GM21723 (cell line): ENCODE measurements around the gene ADGRG6.
"Not testable (repeated sequence)": the region's sequence is repeated elsewhere in the genome, so short reads cannot be mapped to it uniquely, and the experiment has no call there.

Experiments used
- ATAC-seq: cut with Tn5 transposase; IDR thresholded peaks from one replicate; pipeline ENCODE4 v1.9.1; 2021; ENCODE audit warnings: mild to moderate bottlenecking, moderate library complexity; ENCODE audit not compliant: unreplicated experiment

The ADGRG6 gene

DNA sequence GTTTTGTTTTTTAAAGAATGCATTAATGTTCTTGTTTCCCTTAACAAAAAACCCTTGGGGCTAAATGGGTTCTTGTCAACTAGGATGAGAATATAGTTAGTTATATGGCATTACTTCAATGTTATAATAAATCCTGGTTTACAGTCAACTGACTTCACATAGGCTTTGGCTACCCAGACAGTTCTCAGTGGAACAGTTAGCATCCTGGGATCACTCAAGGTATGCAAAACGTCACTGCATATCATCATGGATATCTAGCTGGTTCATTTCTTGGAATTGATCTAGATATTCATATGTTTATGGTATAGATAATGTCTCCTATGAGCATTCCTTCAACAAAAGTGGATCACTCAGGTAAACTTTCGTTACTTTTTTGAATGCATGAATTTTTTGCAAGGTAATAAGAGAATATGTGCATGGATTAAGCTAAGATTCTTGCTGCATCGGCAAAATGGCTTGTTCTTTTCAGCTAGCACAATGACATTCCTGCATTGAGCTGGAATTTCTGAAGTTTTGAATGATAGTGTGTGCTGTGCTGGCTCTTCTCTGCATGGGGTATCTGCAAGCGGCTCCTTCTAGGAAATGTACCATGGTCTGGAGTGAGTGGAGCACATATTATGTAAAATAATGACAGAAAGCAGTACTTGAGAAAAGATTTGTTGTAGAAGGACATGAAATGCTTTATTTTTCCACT lies 138.9 kb downstream of the ADGRG6 start:
- ATAC-seq = no peak

- no peak for ATAC-seq
These were observed 139.9 kb downstream of the ADGRG6 start for GRCh38 chr6:142441716-142442115.

- ATAC-seq = no peak
These were observed 141.3 kb downstream of the ADGRG6 start for GRCh38 chr6:142443102-142443501.

DNA sequence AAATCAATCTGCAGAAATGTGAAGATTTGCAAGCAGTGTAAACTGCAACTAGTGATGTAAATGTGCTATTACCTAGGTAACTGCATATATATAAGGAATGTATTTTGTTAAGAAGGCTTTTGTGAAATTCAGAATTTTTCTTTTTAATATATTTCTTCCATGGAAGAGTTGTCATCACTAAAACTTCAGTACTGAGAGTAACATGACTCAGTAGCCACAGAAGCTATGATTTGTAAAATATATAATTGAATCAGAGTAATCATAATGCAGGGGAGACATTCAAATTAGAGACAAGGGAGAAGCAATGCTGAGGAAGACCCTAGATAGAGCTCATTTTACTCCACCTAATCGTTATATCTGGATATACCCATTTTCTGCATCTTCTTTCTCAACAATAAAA lies 141.7 kb downstream of the ADGRG6 start:
- no peak for ATAC-seq

DNA sequence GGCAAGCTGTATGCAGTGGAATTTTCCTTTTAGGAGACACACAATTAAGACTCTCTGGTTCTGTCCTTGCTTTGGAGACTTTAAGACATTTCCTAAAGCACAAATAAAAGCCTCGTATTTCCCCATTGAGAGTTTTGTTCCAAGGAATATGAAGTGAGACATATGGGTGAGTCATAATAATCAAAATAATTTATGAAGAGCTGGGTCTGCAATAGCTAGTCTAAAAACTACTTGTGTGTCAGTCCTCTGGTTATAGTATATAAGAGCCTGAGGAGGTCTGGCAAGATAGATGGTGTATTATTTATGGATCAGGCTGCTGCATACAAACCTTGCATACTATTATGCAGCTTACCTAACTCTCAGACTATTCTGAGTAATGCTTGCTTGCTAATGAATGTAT lies 142.6 kb downstream of the ADGRG6 start:
- no peak for ATAC-seq

GRCh38 chr6:142444881-142445301 lies 143.1 kb downstream of the ADGRG6 start:
- no peak for ATAC-seq

GRCh38 chr6:142446168-142446567 lies 144.4 kb downstream of the ADGRG6 start:
- no peak for ATAC-seq

DNA sequence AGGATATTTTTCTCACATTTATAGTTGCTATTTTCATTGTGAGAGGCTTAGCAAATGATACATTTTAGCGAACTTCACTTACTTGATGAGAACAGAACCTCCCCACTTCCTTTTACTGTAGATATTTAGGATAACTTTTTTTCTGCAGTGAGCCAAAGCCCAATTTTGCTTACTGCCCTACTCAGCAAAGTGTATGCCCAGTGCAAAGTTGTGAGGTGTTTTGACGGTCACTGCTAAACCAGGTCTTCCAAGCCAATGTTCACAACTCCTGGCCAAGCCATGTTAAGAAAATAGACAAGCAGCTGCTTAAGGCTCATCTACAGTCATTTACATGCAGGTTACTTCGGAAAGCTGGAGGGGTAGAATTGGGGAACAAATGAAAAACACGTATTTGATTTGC lies 144.8 kb downstream of the ADGRG6 start:
- ATAC-seq = no peak

DNA sequence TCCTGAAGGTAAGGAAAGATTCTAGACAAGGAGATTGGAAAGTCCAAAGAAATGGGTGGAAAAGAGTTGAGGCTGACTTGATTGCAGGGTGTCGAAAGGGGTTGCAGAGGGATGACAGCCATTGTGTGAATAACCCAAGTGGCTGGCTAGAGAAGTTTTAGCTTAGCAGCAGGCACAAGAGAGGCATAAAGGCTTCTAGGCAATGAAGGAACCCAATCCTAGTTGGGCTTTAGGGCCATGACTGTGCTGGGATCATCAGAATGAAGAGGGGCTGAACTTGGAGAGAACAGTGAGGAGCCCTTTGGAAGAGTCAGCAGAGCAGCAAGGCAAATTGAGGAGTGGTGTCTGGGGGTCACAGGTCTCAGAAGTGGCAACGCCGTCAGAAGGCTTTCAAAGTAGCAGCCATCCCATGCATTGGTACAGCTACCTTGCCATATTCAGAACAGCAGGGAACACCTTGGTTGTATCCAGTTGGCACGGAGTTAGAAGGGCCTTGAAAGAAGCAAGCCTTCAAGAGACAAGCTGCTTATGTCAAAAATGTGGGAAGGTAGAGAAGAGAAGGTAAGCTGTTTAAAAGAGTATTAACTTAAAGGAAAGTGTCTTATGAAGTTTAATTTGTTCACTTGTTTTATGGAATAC lies 146.4 kb downstream of the ADGRG6 start:
- no peak for ATAC-seq

- not testable (repeated sequence) for ATAC-seq
These were observed 149.0 kb downstream of the ADGRG6 start for GRCh38 chr6:142450856-142451255.

DNA sequence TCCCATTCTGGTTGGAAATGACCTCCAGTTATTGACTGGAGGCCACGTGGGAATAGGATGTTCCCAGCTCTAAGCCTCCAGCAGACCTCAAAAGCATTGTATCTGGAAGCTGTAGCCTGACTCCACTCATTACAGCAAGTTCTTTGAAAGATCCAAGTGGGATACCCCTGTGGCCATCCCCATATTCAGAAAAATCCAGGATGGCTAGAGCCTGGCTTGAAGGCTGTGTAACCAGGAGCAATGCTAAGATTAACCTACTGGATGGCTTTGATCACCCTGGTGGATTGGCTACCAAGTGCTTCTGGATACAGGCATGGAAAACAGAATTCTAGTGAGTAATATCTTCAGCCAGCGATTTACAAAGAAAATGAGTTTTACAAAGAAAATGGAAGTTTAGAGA lies 151.2 kb downstream of the ADGRG6 start:
- ATAC-seq = no peak

- not testable (repeated sequence) for ATAC-seq
These were observed 152.4 kb downstream of the ADGRG6 start for GRCh38 chr6:142454196-142454595.

DNA sequence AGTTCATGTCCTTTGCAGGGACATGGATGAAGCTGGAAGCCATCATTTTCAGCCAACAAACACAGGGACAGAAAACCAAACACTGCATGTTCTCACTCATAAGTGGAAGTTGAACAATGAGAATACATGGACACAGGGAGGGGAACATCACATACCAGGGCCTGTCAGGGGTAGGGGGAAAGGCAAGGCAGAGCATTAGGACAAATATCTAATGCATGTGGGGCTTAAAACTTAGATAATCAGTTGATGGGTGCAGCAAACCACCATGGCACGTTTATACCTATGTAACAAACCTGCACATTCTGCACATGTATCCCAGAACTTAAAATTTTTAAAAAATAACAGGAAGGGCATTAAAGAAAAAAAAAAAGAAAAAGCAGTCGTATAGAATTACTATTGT lies 153.0 kb downstream of the ADGRG6 start:
- ATAC-seq = not testable (repeated sequence)

GRCh38 chr6:142455957-142456589 lies 154.3 kb downstream of the ADGRG6 start:
- no peak for ATAC-seq

DNA sequence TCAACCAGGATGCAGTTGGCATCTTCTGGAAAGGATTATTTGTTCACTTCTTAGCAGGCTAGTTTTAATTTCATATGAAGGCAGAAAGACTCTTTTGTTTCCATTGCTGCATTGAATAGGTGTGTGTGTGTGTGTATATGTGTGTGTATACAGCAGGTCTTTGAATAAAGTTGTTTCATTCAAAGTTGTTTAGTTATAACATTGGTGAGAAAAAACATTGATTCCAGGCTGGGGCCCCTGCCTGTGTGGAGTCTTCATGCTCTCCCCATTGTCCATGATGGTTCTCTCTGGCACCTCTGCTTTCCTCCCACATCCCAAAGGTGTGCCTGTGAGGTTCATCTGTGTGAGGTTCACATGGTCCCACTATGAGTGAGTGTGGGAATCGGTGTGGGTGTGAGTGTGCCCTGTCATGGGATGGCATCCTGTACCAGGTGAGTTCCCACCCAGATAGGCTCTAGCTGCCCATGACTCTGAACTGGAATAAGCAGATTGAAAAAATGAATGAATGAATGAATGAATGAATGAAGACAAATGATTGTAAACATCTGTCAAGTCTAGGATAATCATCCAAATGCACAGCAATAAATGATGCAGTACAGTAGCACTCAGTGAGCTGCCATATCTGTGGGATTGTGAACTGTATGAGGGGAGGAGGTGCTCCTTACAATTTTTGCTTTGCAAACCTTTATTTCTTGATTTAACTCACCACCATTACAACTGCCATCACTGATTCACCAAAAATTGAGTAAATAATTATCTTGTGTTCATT lies 156.0 kb downstream of the ADGRG6 start:
- no peak for ATAC-seq

GRCh38 chr6:142458836-142459235 lies 157.0 kb downstream of the ADGRG6 start:
- ATAC-seq = no peak

- ATAC-seq = no peak
These were observed 157.5 kb downstream of the ADGRG6 start for GRCh38 chr6:142459271-142459670.

GRCh38 chr6:142462260-142462659 lies 160.5 kb downstream of the ADGRG6 start:
- no peak for ATAC-seq

- no peak for ATAC-seq
These were observed 162.2 kb downstream of the ADGRG6 start for GRCh38 chr6:142463988-142464387.

- no peak for ATAC-seq
These were observed 167.4 kb downstream of the ADGRG6 start for GRCh38 chr6:142469220-142469619.

DNA sequence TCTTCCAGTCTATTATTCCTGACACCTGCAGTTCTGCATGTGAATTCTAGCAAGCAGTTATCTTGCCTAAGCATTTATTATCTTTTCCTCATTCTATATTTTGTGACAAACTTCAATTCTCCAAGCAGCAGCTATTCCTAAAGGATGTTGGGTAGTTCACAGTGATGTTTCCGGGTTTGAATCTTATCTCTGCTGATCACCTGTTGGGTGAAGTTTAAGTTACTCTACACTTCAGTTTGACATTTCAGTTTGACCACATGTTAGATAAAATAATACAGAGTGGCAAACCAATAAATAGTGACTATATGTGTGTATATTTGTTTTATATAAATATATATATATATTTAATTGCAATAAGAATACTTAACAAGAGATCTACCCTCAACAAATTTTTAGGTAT lies 168.6 kb downstream of the ADGRG6 start:
- no peak for ATAC-seq
